Body of pancreas (tissue), 4 donors: Measurements from ENCODE around the gene UPF2. TPM values are rescaled to one million over a fixed set of nuclear protein-coding genes. Genes with fewer than 3 reads are reported as not detected.

Experiments used
- ATAC-seq: fragments of 150-250 bp; one replicate; pipeline ENCODE4 v1.9.1; 2016
- DNase-seq, 4 donors: peaks; one replicate each; pipeline ENCODE4 v3.0.0-alpha.2; 2019
- H3K27ac ChIP-seq, 4 donors: fragments of 200-600 bp; sonication (generic); 1 replicate in 3 of 4; 2 replicates in 1 of 4; pipeline versions ENCODE4 v1.5.1 to v1.6.1; 2016 to 2019; ENCODE audit warnings: mild to moderate bottlenecking in 1 of 4, mixed read lengths in 1 of 4, moderate library complexity in 1 of 4
- H3K27me3 ChIP-seq, 2 donors: fragments of 200-600 bp; sonication (generic); one replicate each; pipeline ENCODE4 v1.6.0; 2016; ENCODE audit warnings: mild to moderate bottlenecking in 1 of 2
- H3K36me3 ChIP-seq, 2 donors: fragments of 200-600 bp; sonication (generic); replicated peaks in 1 of 2; 2 replicates each; pipeline ENCODE4 v1.5.1; 2016; ENCODE audit warnings: low read depth in 2 of 2; ENCODE audit not compliant: insufficient read depth in 1 of 2
- H3K4me1 ChIP-seq: fragments of 200-600 bp; sonication (generic); one replicate; pipeline ENCODE4 v1.6.0; 2016
- H3K4me3 ChIP-seq, 2 donors: fragments of 200-600 bp; sonication (generic); 1 replicate in 1 of 2; 2 replicates in 1 of 2; pipeline ENCODE4 v1.5.1; 2016 to 2019
- H3K9me3 ChIP-seq, 3 donors: fragments of 200-600 bp; sonication (generic); 1 replicate in 2 of 3; 2 replicates in 1 of 3; pipeline ENCODE4 v1.5.1; 2016
- POLR2A ChIP-seq, 3 donors: fragments of 450-650 bp; IDR thresholded peaks; one replicate each; pipeline ENCODE4 v1.6.1; 2016; ENCODE audit warnings: antibody characterized with exemption in 3 of 3, mild to moderate bottlenecking in 2 of 3
- WGBS, 2 donors: methylation state at CpG; one replicate each; pipeline ENCODE4 v1.1.5; 2017; 5-methylcytosine and 5-hydroxymethylcytosine counted together
- intact Hi-C: fragments of 100-400 bp; cut with DNase I; formaldehyde crosslinking; loops from one replicate; pipeline ENCODE4 v1.15.1; 2023
- total RNA-seq, 2 donors: library from RNA; depleted of rRNA; stranded (reverse); fragments of >200 nt; gene quantifications; one replicate each; pipeline ENCODE4 v1.1.0, GENCODE V29; 2016
- TF ChIP-seq, protein P1 (sequence below), 7 experiments: fragments of 450-650 bp in 4 of 7; fragments of 200-600 bp in 3 of 7; sonication (generic) in 3 of 7; IDR thresholded peaks; one replicate each; pipeline ENCODE4 v1.5.1; 2016 to 2019; ENCODE audit warnings: antibody characterized with exemption in 7 of 7

Gene UPF2
- total RNA-seq, 2 donors from 2014 or later = 11.2 to 16.9 TPM

GRCh38 chr10:12042409-12042796 is 206 bp downstream of the UPF2 start:
- intact Hi-C loops = no loop called here
- 0 to 1% methylated on average over 10 to 31 of the region's 31 CpGs for WGBS, 2 donors

GRCh38 chr10:12041766-12042408 is 722 bp downstream of the UPF2 start:
- TF ChIP-seq, protein P1, sequence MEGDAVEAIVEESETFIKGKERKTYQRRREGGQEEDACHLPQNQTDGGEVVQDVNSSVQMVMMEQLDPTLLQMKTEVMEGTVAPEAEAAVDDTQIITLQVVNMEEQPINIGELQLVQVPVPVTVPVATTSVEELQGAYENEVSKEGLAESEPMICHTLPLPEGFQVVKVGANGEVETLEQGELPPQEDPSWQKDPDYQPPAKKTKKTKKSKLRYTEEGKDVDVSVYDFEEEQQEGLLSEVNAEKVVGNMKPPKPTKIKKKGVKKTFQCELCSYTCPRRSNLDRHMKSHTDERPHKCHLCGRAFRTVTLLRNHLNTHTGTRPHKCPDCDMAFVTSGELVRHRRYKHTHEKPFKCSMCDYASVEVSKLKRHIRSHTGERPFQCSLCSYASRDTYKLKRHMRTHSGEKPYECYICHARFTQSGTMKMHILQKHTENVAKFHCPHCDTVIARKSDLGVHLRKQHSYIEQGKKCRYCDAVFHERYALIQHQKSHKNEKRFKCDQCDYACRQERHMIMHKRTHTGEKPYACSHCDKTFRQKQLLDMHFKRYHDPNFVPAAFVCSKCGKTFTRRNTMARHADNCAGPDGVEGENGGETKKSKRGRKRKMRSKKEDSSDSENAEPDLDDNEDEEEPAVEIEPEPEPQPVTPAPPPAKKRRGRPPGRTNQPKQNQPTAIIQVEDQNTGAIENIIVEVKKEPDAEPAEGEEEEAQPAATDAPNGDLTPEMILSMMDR (IDR thresholded peaks at IDR 0.05) = no peak
- peak in 1 of 3 donors; percentile 14 for TF ChIP-seq POLR2A (IDR thresholded peaks at IDR 0.05)
- intact Hi-C loops = no loop called here
- H3K4me1 ChIP-seq = peaks cover 16% of the 10 kb centered on the region
- peak overlapping the region; percentile 98 to 100 (median 98) for H3K27ac ChIP-seq
- 1% methylated on average over 26 of the region's 26 CpGs for WGBS, 2 donors
- no peaks in the 10 kb centered on the region for H3K36me3 ChIP-seq
- peak overlapping the region; percentile 95 to 99 for H3K4me3 ChIP-seq
- H3K9me3 ChIP-seq = no peaks in the 10 kb centered on the region
- peak; percentile 27 to 48 (median 36) for DNase-seq
- ATAC-seq = no peak
- no peaks in the 10 kb centered on the region for H3K27me3 ChIP-seq

More at GRCh38 chr10:12042409-12042796, 206 bp downstream of the UPF2 start:
- TF ChIP-seq, protein P1 (IDR thresholded peaks at IDR 0.05) = no peak
- TF ChIP-seq POLR2A (IDR thresholded peaks at IDR 0.05) = peak in 2 of 3 donors; percentile 68 to 74
- H3K27me3 ChIP-seq = no peaks in the 10 kb centered on the region
- H3K36me3 ChIP-seq = no peaks in the 10 kb centered on the region
- ATAC-seq = no peak
- no peaks in the 10 kb centered on the region for H3K9me3 ChIP-seq
- DNase-seq = peak in 2 of 4 donors; percentile 22 to 29
- peak overlapping the region; percentile 98 to 100 (median 98) for H3K27ac ChIP-seq
- peaks cover 16% of the 10 kb centered on the region for H3K4me1 ChIP-seq
- peak overlapping the region; percentile 95 to 99 for H3K4me3 ChIP-seq

DNA sequence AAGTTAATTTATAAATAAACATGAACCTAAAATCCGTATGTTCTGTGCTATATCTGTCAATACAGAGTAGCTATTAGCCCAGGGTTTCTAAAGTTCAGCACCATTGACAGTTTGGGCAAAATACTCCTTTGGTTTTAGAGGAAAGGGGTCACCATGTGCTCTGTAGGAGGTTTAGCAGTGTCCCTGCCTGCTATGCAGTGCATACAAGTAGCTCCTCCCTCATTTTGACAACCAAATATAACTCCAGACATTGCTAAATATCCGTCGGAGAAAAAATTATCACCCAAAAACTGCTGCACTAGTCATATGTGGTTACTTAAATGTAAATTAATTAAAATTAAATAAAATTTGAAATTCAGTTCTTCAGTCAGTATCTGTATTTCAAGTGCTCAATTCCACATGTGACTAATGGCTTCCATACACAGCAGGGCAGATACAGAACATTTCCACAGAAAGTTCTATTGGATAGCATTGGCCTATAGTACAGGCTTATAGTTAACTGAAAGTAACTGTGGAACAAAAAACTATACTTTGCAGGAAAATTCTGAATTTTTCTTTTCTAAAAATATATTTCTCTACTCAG is 6.4 kb downstream of the UPF2 start:
- DNase-seq = no peak
- Histone ChIP-seq H3K27ac (no peak overlapping the region), H3K9me3 (no peaks in the 10 kb centered on the region), H3K4me1 (peaks cover 13% of the 10 kb centered on the region), H3K36me3 (peaks cover 0 to 9% of the 10 kb centered on the region in 2 donors), H3K4me3 (no peak overlapping the region), H3K27me3 (no peaks in the 10 kb centered on the region)
- no peak for ATAC-seq
- 66 to 70% methylated on average over 3 of the region's 3 CpGs for WGBS, 2 donors
- intact Hi-C loops = no loop called here
- TF ChIP-seq, protein P1 (IDR thresholded peaks at IDR 0.05) = no peak
- no peak for TF ChIP-seq POLR2A (IDR thresholded peaks at IDR 0.05)

DNA sequence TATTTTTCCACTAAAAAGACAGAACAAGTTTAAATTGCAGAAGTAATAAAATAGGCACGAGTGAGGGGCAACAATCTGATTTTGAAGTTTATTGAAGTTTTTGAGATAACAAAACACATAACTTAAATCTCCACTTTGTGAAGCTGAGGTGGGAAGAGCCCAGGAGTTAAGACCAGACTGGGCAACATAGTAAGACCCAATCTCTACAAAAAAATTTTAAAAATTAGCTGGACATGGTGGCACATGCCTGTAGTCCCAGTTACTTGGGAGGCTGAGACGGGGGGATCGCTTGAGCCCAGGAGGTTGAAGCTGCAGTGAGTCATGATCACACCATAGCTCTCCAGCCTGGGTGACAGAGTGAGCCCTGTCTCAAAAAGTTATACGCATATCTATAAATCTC is 11.2 kb downstream of the UPF2 start:
- DNase-seq (no peak), ATAC-seq (no peak)
- Histone ChIP-seq H3K36me3 (peaks cover 0 to 12% of the 10 kb centered on the region in 2 donors), H3K27me3 (no peaks in the 10 kb centered on the region), H3K9me3 (no peaks in the 10 kb centered on the region), H3K4me1 (no peaks in the 10 kb centered on the region), H3K4me3 (no peak overlapping the region), H3K27ac (no peak overlapping the region)
- TF ChIP-seq, protein P1 (IDR thresholded peaks at IDR 0.05) = no peak
- TF ChIP-seq POLR2A (IDR thresholded peaks at IDR 0.05) = no peak
- 91 to 95% methylated on average over 4 of the region's 4 CpGs for WGBS, 2 donors
- intact Hi-C loops = no loop called here
